OCI-LY3 (cell line): ENCODE results near the gene AFDN.

Experiments used
- EZH2phosphoT487 ChIP-seq: fragments of 200-600 bp; shearing (Covaris generic); IDR thresholded peaks from 2 replicates; pipeline ENCODE4 v1.6.1; 2018; ENCODE audit warnings: antibody characterized with exemption, mixed run types, low read depth
- TF ChIP-seq, protein P1 (sequence below): fragments of 200-600, 300-600 bp; sonication (generic); IDR thresholded peaks from 2 replicates; pipeline ENCODE4 v1.5.1; 2014; ENCODE audit warnings: antibody characterized with exemption, low read length, low read depth

DNA sequence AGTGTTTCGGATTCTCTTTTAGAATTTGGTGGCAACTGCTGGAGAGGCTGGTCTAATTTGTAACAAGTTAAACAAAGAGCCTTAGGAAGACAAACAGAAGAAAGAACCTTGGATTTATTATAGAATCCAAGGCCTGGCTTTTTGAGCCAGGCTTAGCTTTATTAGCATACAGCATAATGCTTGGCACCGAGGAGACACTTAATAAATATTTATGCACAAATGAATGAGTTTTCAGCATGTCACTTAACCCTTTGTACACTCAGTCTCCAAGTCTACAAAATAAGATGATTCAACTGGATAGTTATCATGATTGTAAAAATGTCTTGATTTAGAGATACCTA, 38.2 kb upstream of the AFDN start:
- TF ChIP-seq, protein P1, sequence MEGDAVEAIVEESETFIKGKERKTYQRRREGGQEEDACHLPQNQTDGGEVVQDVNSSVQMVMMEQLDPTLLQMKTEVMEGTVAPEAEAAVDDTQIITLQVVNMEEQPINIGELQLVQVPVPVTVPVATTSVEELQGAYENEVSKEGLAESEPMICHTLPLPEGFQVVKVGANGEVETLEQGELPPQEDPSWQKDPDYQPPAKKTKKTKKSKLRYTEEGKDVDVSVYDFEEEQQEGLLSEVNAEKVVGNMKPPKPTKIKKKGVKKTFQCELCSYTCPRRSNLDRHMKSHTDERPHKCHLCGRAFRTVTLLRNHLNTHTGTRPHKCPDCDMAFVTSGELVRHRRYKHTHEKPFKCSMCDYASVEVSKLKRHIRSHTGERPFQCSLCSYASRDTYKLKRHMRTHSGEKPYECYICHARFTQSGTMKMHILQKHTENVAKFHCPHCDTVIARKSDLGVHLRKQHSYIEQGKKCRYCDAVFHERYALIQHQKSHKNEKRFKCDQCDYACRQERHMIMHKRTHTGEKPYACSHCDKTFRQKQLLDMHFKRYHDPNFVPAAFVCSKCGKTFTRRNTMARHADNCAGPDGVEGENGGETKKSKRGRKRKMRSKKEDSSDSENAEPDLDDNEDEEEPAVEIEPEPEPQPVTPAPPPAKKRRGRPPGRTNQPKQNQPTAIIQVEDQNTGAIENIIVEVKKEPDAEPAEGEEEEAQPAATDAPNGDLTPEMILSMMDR: no peak
- no peak for TF ChIP-seq EZH2phosphoT487
